Mesenchymal stem cell (in vitro differentiated cells and primary cell): ENCODE data around the gene PI4KA.
"Not testable (repeated sequence)": the region's sequence is repeated elsewhere in the genome, so short reads cannot be mapped to it uniquely, and the experiment has no call there.

Experiments used
- DNase-seq: peaks from one replicate; pipeline ENCODE4 v3.0.0-alpha.2; 2013
- H2AFZ ChIP-seq: one replicate; pipeline ENCODE4 v1.6.1; 2013; ENCODE audit warnings: low read depth, mild to moderate bottlenecking, control low read depth, inconsistent platforms, low read length, moderate library complexity
- H2AK5ac ChIP-seq: 2 replicates; pipeline ENCODE4 v1.6.1; 2013; ENCODE audit warnings: low read length, moderate library complexity, mild to moderate bottlenecking, inconsistent platforms; ENCODE audit not compliant: severe bottlenecking
- H2BK120ac ChIP-seq: one replicate; pipeline ENCODE4 v1.6.1; 2013; ENCODE audit warnings: low read depth, mild to moderate bottlenecking, inconsistent platforms, low read length, moderate library complexity
- H2BK12ac ChIP-seq, 2 experiments: one replicate each; pipeline ENCODE4 v1.6.1; 2013; ENCODE audit warnings: inconsistent platforms in 2 of 2, low read length in 2 of 2, mild to moderate bottlenecking in 2 of 2, moderate library complexity in 2 of 2, control low read depth in 1 of 2
- H2BK15ac ChIP-seq: one replicate; pipeline ENCODE4 v1.6.1; 2013; ENCODE audit warnings: mild to moderate bottlenecking, low read depth, inconsistent platforms; ENCODE audit not compliant: poor library complexity, severe bottlenecking
- H2BK5ac ChIP-seq: 2 replicates; pipeline ENCODE4 v1.6.1; 2013; ENCODE audit warnings: low read depth, mild to moderate bottlenecking, low read length, control low read depth, inconsistent platforms; ENCODE audit not compliant: poor library complexity, severe bottlenecking
- H3K14ac ChIP-seq, 2 experiments: one replicate each; pipeline ENCODE4 v1.6.1; 2013; ENCODE audit warnings: inconsistent platforms in 2 of 2, low read length in 2 of 2, control low read depth in 1 of 2, mild to moderate bottlenecking in 1 of 2, moderate library complexity in 1 of 2
- H3K18ac ChIP-seq, 2 experiments: one replicate each; pipeline ENCODE4 v1.6.1; 2013; ENCODE audit warnings: inconsistent platforms in 2 of 2, low read length in 2 of 2, control low read depth in 1 of 2, low read depth in 1 of 2, mild to moderate bottlenecking in 1 of 2
- H3K23ac ChIP-seq, 2 experiments: one replicate each; pipeline ENCODE4 v1.6.1; 2013; ENCODE audit warnings: inconsistent platforms in 2 of 2, low read length in 2 of 2, mild to moderate bottlenecking in 2 of 2, moderate library complexity in 2 of 2, control low read depth in 1 of 2
- H3K27ac ChIP-seq: 2 replicates; pipeline ENCODE4 v1.5.1; 2013; ENCODE audit warnings: mild to moderate bottlenecking, moderate library complexity, low read length, control low read depth, inconsistent platforms; ENCODE audit not compliant: poor library complexity, severe bottlenecking
- H3K27me3 ChIP-seq, 2 experiments: 2 replicates each; pipeline versions ENCODE4 v1.6.1 to v1.7.0; 2013; ENCODE audit warnings: low read length in 2 of 2, mild to moderate bottlenecking in 2 of 2, moderate library complexity in 2 of 2, control low read depth in 1 of 2, inconsistent platforms in 1 of 2; ENCODE audit not compliant: control insufficient read depth in 1 of 2, insufficient read depth in 1 of 2
- H3K36me3 ChIP-seq, 2 experiments: 2 replicates each; pipeline versions ENCODE4 v1.6.1 to v1.7.0; 2013; ENCODE audit warnings: low read length in 2 of 2, control low read depth in 1 of 2, inconsistent platforms in 1 of 2, low read depth in 1 of 2, mild to moderate bottlenecking in 1 of 2; ENCODE audit not compliant: insufficient read depth in 2 of 2, control insufficient read depth in 1 of 2
- H3K4ac ChIP-seq, 2 experiments: one replicate each; pipeline ENCODE4 v1.6.1; 2013; ENCODE audit warnings: inconsistent platforms in 2 of 2, low read length in 2 of 2, mild to moderate bottlenecking in 2 of 2, moderate library complexity in 2 of 2, control low read depth in 1 of 2, low read depth in 1 of 2
- H3K4me1 ChIP-seq: 2 replicates; pipeline ENCODE4 v1.6.1; 2013; ENCODE audit warnings: low read depth, low read length, control low read depth; ENCODE audit not compliant: control insufficient read depth, insufficient read depth
- H3K4me2 ChIP-seq: 2 replicates; pipeline ENCODE4 v1.6.1; 2013; ENCODE audit warnings: low read length, mild to moderate bottlenecking, inconsistent platforms; ENCODE audit not compliant: poor library complexity, severe bottlenecking
- H3K4me3 ChIP-seq, 2 experiments: 2 replicates each; pipeline versions ENCODE4 v1.5.1 to v1.7.0; 2013; ENCODE audit warnings: low read length in 2 of 2, mild to moderate bottlenecking in 2 of 2, control low read depth in 1 of 2, low read depth in 1 of 2; ENCODE audit not compliant: insufficient read depth in 1 of 2
- H3K79me1 ChIP-seq: replicated peaks from 2 replicates; pipeline ENCODE4 v1.6.1; 2013; ENCODE audit warnings: mild to moderate bottlenecking, control low read depth, low read length, inconsistent platforms; ENCODE audit not compliant: poor library complexity, severe bottlenecking
- H3K9ac ChIP-seq: 2 replicates; pipeline ENCODE4 v1.7.0; 2013; ENCODE audit warnings: mild to moderate bottlenecking, low read length, moderate library complexity
- H3K9me3 ChIP-seq: 2 replicates; pipeline ENCODE4 v1.7.0; 2013; ENCODE audit warnings: mild to moderate bottlenecking, low read length; ENCODE audit not compliant: control insufficient read depth
- H4K8ac ChIP-seq: one replicate; pipeline ENCODE4 v1.6.1; 2013; ENCODE audit warnings: inconsistent platforms, mild to moderate bottlenecking, low read length, moderate library complexity
- H4K91ac ChIP-seq: one replicate; pipeline ENCODE4 v1.6.1; 2013; ENCODE audit warnings: mild to moderate bottlenecking, low read length, inconsistent platforms
- WGBS: methylation state at CpG from one replicate; pipeline ENCODE4 v1.1.7; 2013; ENCODE audit warnings: mixed read lengths; 5-methylcytosine and 5-hydroxymethylcytosine counted together

PI4KA gene

GRCh38 chr22:20702175-20702545 is 156.5 kb downstream of the PI4KA start:
- H3K23ac ChIP-seq, H3K4ac ChIP-seq, H4K8ac ChIP-seq, H4K91ac ChIP-seq, H3K27me3 ChIP-seq, H3K9me3 ChIP-seq, H2AFZ ChIP-seq, H3K4me1 ChIP-seq, H2AK5ac ChIP-seq, H2BK120ac ChIP-seq, H3K79me1 ChIP-seq, H3K18ac ChIP-seq, H3K36me3 ChIP-seq, H3K14ac ChIP-seq, DNase-seq, H2BK5ac ChIP-seq, H3K9ac ChIP-seq, H2BK15ac ChIP-seq, H3K27ac ChIP-seq: not testable (repeated sequence)
- H3K4me3 ChIP-seq = peak overlapping the region; percentile 55 to 70
- H2BK12ac ChIP-seq = peak overlapping the region in 1 of 2 experiments; percentile 39
- peak overlapping the region; percentile 65 for H3K4me2 ChIP-seq
- WGBS = no CpG with 5 or more reads among the region's 35 CpGs

GRCh38 chr22:20701680-20702136 is 156.9 kb downstream of the PI4KA start:
- not testable (repeated sequence) for H2BK15ac ChIP-seq, H4K8ac ChIP-seq, H2AK5ac ChIP-seq, H3K4ac ChIP-seq, H2BK5ac ChIP-seq, H2BK12ac ChIP-seq, H3K36me3 ChIP-seq, H2AFZ ChIP-seq, H3K23ac ChIP-seq, H3K14ac ChIP-seq, H3K79me1 ChIP-seq, H3K27me3 ChIP-seq, H3K9me3 ChIP-seq, H3K9ac ChIP-seq, H3K4me1 ChIP-seq, H3K18ac ChIP-seq, H2BK120ac ChIP-seq, H4K91ac ChIP-seq, H3K27ac ChIP-seq
- Histone ChIP-seq H3K4me3 (peak overlapping the region in 1 of 2 experiments; percentile 70), H3K4me2 (peak overlapping the region; percentile 43)
- peak; percentile 1 for DNase-seq
- WGBS = 57% methylated on average over 5 of the region's 21 CpGs

GRCh38 chr22:20700347-20700746 is 158.3 kb downstream of the PI4KA start:
- H3K9ac ChIP-seq, H3K27me3 ChIP-seq: not testable (repeated sequence)

GRCh38 chr22:20699856-20700255 is 158.8 kb downstream of the PI4KA start:
- not testable (repeated sequence) for H2AFZ ChIP-seq, H3K23ac ChIP-seq, H2BK15ac ChIP-seq, H3K4me3 ChIP-seq, H2BK120ac ChIP-seq, H3K79me1 ChIP-seq, H3K4me1 ChIP-seq, H4K91ac ChIP-seq, H3K18ac ChIP-seq, H3K27ac ChIP-seq, H3K4ac ChIP-seq, H2BK12ac ChIP-seq, H3K9me3 ChIP-seq, H3K4me2 ChIP-seq, DNase-seq, H3K27me3 ChIP-seq, H3K36me3 ChIP-seq, H4K8ac ChIP-seq, H2AK5ac ChIP-seq, H2BK5ac ChIP-seq, H3K14ac ChIP-seq, H3K9ac ChIP-seq
- WGBS = 91% methylated on average over 9 of the region's 9 CpGs

More at GRCh38 chr22:20700347-20700746, 158.3 kb downstream of the PI4KA start:
- H2BK12ac ChIP-seq, H2AK5ac ChIP-seq, H3K27ac ChIP-seq, H3K18ac ChIP-seq, H4K8ac ChIP-seq, H3K4ac ChIP-seq, H2BK120ac ChIP-seq, H3K23ac ChIP-seq, H4K91ac ChIP-seq, H3K14ac ChIP-seq, H2BK15ac ChIP-seq, DNase-seq, H3K4me2 ChIP-seq, H2BK5ac ChIP-seq, H3K9me3 ChIP-seq, H3K36me3 ChIP-seq, H3K4me3 ChIP-seq, H3K4me1 ChIP-seq, H2AFZ ChIP-seq, H3K79me1 ChIP-seq: not testable (repeated sequence)
- WGBS = 96% methylated on average over 14 of the region's 15 CpGs
